GM23338 (cell line): ENCODE measurements around the gene IGSF22. TPM values are rescaled to one million over a fixed set of nuclear protein-coding genes. Genes with fewer than 3 reads are reported as not detected.

Experiments
- ATAC-seq: fragments of 200-7000 bp; cut with Tn5 transposase; 3 replicates; pipeline ENCODE4 v1.9.1; 2020
- DNase-seq: peaks from one replicate; pipeline ENCODE4 v3.0.0-alpha.2; 2015; ENCODE audit warnings: low spot score
- H2AFZ ChIP-seq: fragments of 200-600 bp; sonication (generic); 2 replicates; pipeline ENCODE4 v1.8.0; 2016; ENCODE audit warnings: antibody characterized with exemption, mild to moderate bottlenecking, moderate library complexity
- H3F3A ChIP-seq: fragments of 200-600 bp; sonication (generic); replicated peaks from 2 replicates; pipeline ENCODE4 v1.8.0; 2017; ENCODE audit warnings: antibody characterized with exemption, mixed run types, low read depth
- H3K27ac ChIP-seq: fragments of 200-600 bp; sonication (generic); 2 replicates; pipeline ENCODE4 v1.6.1; 2016; ENCODE audit warnings: low read depth
- H3K27me3 ChIP-seq: fragments of 200-600 bp; sonication (generic); 2 replicates; pipeline ENCODE4 v1.8.0; 2016; ENCODE audit warnings: mild to moderate bottlenecking, mixed run types, moderate library complexity; ENCODE audit not compliant: insufficient read depth
- H3K36me3 ChIP-seq: fragments of 200-600 bp; sonication (generic); 2 replicates; pipeline ENCODE4 v1.8.0; 2016; ENCODE audit warnings: mild to moderate bottlenecking; ENCODE audit not compliant: insufficient read depth
- H3K4me1 ChIP-seq: fragments of 200-600 bp; sonication (generic); 2 replicates; pipeline ENCODE4 v1.8.0; 2016; ENCODE audit warnings: mild to moderate bottlenecking, moderate library complexity; ENCODE audit not compliant: insufficient read depth
- H3K4me2 ChIP-seq: fragments of 200-600 bp; sonication (generic); 2 replicates; pipeline ENCODE4 v1.7.1; 2017; ENCODE audit warnings: mixed run types
- H3K4me3 ChIP-seq: fragments of 200-600 bp; sonication (generic); 2 replicates; pipeline ENCODE4 v1.6.1; 2016; ENCODE audit warnings: mixed run types
- H3K79me2 ChIP-seq: fragments of 200-600 bp; sonication (generic); replicated peaks from 2 replicates; pipeline ENCODE4 v1.8.0; 2017; ENCODE audit warnings: mild to moderate bottlenecking; ENCODE audit not compliant: insufficient read depth
- H3K9me2 ChIP-seq: fragments of 200-600 bp; sonication (generic); 2 replicates; pipeline ENCODE4 v1.8.0; 2017; ENCODE audit not compliant: insufficient read depth
- H4K20me1 ChIP-seq: fragments of 200-600 bp; sonication (generic); replicated peaks from 2 replicates; pipeline ENCODE4 v1.8.0; 2017; ENCODE audit warnings: mild to moderate bottlenecking; ENCODE audit not compliant: insufficient read depth
- H3K27ac Mint-ChIP-seq: 2 replicates; pipeline ENCODE4 v1.8.0; 2020; ENCODE audit warnings: inconsistent platforms, mild to moderate bottlenecking, moderate library complexity, mixed read lengths
- H3K27me3 Mint-ChIP-seq: 3 replicates; pipeline ENCODE4 v1.8.0; 2022; ENCODE audit warnings: low read depth, mild to moderate bottlenecking, moderate library complexity, mixed read lengths, inconsistent platforms; ENCODE audit not compliant: insufficient read depth, poor library complexity
- H3K36me3 Mint-ChIP-seq: 3 replicates; pipeline ENCODE4 v1.8.0; 2021; ENCODE audit warnings: low read depth, mild to moderate bottlenecking, inconsistent platforms, moderate library complexity, mixed read lengths
- H3K4me1 Mint-ChIP-seq: 3 replicates; pipeline ENCODE4 v1.8.0; 2020; ENCODE audit warnings: mild to moderate bottlenecking, inconsistent platforms, mixed read lengths
- H3K4me3 Mint-ChIP-seq: 3 replicates; pipeline ENCODE4 v1.8.0; 2021; ENCODE audit warnings: moderate library complexity, mild to moderate bottlenecking, inconsistent platforms, mixed read lengths
- H3K9me3 Mint-ChIP-seq: 3 replicates; pipeline ENCODE4 v1.8.0; 2020; ENCODE audit warnings: moderate library complexity, mild to moderate bottlenecking, inconsistent platforms, mixed read lengths
- CREB1 ChIP-seq: fragments of 250-450 bp; sonication (Bioruptor Pico); IDR thresholded peaks from 2 replicates; pipeline ENCODE4 v1.5.0; 2020; ENCODE audit warnings: low read depth, mild to moderate bottlenecking, moderate library complexity
- EZH2 ChIP-seq: fragments of 200-600 bp; sonication (generic); IDR thresholded peaks from one replicate; pipeline ENCODE4 v1.8.0; 2017; ENCODE audit warnings: antibody characterized with exemption, mild to moderate bottlenecking, low read depth; ENCODE audit not compliant: unreplicated experiment
- EZH2phosphoT487 ChIP-seq: fragments of 200-600 bp; sonication (generic); IDR thresholded peaks from one replicate; pipeline ENCODE4 v1.8.1; 2018; ENCODE audit warnings: antibody characterized with exemption; ENCODE audit not compliant: unreplicated experiment
- POLR2AphosphoS5 ChIP-seq: IDR thresholded peaks from 2 replicates; pipeline ENCODE4 v1.6.1; 2016; ENCODE audit warnings: antibody characterized with exemption, low read depth
- STAT1 ChIP-seq: IDR thresholded peaks from one replicate; pipeline ENCODE4 v1.6.1; 2016; ENCODE audit warnings: antibody characterized with exemption; ENCODE audit not compliant: unreplicated experiment
- ZNF114 ChIP-seq: fragments of 250-450 bp; sonication (Bioruptor Pico); IDR thresholded peaks from 2 replicates; pipeline ENCODE4 v1.5.0; 2020; ENCODE audit warnings: mild to moderate bottlenecking, moderate library complexity
- ZNF331 ChIP-seq: fragments of 250-450 bp; sonication (Bioruptor Pico); IDR thresholded peaks from 2 replicates; pipeline ENCODE4 v1.5.0; 2020; ENCODE audit warnings: low read depth, mild to moderate bottlenecking, moderate library complexity
- polyA plus RNA-seq: library from polyadenylated mRNA; unstranded; fragments of >200 nt; fragmentation: Nextera tagmentation; extraction: Ambion mirVana; gene quantifications from 2 replicates; pipeline ENCODE4 v1.2.1, GENCODE V29; 2016
- total RNA-seq: library from RNA; depleted of rRNA; stranded (reverse); fragments of >200 nt; shearing (Covaris generic); gene quantifications from 2 replicates; pipeline ENCODE4 v1.2.3, GENCODE V29; 2014
- TF ChIP-seq, protein P1 (sequence below): fragments of 250-450 bp; sonication (Bioruptor Pico); IDR thresholded peaks from 2 replicates; pipeline ENCODE4 v1.5.0; 2020; ENCODE audit warnings: mild to moderate bottlenecking, moderate library complexity
- TF ChIP-seq, protein P2 (sequence below), 2 experiments: fragments of 200-600 bp in 1 of 2; sonication (generic) in 1 of 2; conservative IDR thresholded peaks; 2 replicates each; pipeline versions ENCODE4 v1.5.1 to v1.6.1; 2016 to 2017; ENCODE audit warnings: antibody characterized with exemption in 2 of 2, low read depth in 2 of 2, mild to moderate bottlenecking in 2 of 2, moderate library complexity in 1 of 2
- TF ChIP-seq, protein P3 (sequence below): IDR thresholded peaks from 2 replicates; pipeline ENCODE4 v1.6.1; 2016; ENCODE audit warnings: antibody characterized with exemption

Gene IGSF22
- total and polyA plus RNA-seq, 2 experiments from 2014 or later = 0.37 TPM; not detected in 1

DNA sequence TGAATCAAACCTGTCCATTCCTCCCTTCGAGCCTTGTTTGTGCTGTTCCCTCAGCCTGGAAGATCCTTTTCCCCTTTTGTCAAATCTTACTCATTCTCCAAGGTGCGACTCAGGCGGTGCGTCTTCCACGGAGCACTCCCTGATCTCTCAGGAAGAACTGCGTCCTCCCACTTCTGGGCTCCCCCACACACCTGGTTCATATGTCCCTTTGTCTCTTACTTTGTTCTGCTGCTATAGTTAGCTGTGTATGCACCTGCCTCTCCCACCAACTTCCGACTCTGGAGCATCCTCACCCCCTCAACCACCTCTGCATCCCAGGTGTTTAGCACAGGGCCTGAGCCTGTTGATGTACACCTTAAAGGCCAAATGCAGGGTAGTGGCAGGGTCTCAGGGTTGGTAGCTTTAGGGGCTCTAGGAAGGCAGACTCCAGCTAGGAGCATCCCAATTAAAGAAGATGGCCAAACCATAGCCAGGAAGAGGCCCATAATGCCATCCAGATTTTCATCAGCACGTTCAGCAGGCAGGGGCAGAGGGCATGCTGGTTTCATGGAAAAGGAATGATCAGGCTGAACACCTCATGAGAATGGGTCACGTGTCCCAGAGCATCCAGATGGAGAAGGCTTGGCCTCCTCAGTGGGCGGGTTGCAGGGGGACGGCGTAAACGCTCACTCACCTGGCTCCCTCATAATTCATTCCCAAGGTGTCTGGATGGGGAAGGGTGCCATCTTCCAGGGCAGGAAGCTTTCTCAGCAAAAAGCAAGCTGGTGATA, 45.5 kb upstream of the IGSF22 start:
- Mint-ChIP-seq H3K4me1 (peaks cover 46% of the 10 kb centered on the region), H3K9me3 (no peaks in the 10 kb centered on the region), H3K27me3 (peaks cover 14% of the 10 kb centered on the region), H3K4me3 (no peak overlapping the region), H3K36me3 (peaks cover 2% of the 10 kb centered on the region; the same call in 1 of the 3 replicates), H3K27ac (no peak overlapping the region)
- DNase-seq (no peak), ATAC-seq (no peak)
- Histone ChIP-seq H4K20me1 (no peaks in the 10 kb centered on the region), H3K4me3 (no peak overlapping the region), H3K9me2 (no peaks in the 10 kb centered on the region), H3K36me3 (no peaks in the 10 kb centered on the region), H3K4me2 (no peak overlapping the region), H3K27me3 (no peaks in the 10 kb centered on the region), H3K79me2 (no peaks in the 10 kb centered on the region), H3K27ac (no peak overlapping the region), H2AFZ (no peak overlapping the region), H3F3A (no peaks in the 10 kb centered on the region), H3K4me1 (peaks cover 27% of the 10 kb centered on the region)
- TF ChIP-seq EZH2 (no peak), ZNF114 (no peak), STAT1 (no peak), ZNF331 (CRISPR knock-in tag) (no peak), CREB1 (CRISPR knock-in tag) (no peak), POLR2AphosphoS5 (no peak), EZH2phosphoT487 (no peak)
- TF ChIP-seq, protein P1, sequence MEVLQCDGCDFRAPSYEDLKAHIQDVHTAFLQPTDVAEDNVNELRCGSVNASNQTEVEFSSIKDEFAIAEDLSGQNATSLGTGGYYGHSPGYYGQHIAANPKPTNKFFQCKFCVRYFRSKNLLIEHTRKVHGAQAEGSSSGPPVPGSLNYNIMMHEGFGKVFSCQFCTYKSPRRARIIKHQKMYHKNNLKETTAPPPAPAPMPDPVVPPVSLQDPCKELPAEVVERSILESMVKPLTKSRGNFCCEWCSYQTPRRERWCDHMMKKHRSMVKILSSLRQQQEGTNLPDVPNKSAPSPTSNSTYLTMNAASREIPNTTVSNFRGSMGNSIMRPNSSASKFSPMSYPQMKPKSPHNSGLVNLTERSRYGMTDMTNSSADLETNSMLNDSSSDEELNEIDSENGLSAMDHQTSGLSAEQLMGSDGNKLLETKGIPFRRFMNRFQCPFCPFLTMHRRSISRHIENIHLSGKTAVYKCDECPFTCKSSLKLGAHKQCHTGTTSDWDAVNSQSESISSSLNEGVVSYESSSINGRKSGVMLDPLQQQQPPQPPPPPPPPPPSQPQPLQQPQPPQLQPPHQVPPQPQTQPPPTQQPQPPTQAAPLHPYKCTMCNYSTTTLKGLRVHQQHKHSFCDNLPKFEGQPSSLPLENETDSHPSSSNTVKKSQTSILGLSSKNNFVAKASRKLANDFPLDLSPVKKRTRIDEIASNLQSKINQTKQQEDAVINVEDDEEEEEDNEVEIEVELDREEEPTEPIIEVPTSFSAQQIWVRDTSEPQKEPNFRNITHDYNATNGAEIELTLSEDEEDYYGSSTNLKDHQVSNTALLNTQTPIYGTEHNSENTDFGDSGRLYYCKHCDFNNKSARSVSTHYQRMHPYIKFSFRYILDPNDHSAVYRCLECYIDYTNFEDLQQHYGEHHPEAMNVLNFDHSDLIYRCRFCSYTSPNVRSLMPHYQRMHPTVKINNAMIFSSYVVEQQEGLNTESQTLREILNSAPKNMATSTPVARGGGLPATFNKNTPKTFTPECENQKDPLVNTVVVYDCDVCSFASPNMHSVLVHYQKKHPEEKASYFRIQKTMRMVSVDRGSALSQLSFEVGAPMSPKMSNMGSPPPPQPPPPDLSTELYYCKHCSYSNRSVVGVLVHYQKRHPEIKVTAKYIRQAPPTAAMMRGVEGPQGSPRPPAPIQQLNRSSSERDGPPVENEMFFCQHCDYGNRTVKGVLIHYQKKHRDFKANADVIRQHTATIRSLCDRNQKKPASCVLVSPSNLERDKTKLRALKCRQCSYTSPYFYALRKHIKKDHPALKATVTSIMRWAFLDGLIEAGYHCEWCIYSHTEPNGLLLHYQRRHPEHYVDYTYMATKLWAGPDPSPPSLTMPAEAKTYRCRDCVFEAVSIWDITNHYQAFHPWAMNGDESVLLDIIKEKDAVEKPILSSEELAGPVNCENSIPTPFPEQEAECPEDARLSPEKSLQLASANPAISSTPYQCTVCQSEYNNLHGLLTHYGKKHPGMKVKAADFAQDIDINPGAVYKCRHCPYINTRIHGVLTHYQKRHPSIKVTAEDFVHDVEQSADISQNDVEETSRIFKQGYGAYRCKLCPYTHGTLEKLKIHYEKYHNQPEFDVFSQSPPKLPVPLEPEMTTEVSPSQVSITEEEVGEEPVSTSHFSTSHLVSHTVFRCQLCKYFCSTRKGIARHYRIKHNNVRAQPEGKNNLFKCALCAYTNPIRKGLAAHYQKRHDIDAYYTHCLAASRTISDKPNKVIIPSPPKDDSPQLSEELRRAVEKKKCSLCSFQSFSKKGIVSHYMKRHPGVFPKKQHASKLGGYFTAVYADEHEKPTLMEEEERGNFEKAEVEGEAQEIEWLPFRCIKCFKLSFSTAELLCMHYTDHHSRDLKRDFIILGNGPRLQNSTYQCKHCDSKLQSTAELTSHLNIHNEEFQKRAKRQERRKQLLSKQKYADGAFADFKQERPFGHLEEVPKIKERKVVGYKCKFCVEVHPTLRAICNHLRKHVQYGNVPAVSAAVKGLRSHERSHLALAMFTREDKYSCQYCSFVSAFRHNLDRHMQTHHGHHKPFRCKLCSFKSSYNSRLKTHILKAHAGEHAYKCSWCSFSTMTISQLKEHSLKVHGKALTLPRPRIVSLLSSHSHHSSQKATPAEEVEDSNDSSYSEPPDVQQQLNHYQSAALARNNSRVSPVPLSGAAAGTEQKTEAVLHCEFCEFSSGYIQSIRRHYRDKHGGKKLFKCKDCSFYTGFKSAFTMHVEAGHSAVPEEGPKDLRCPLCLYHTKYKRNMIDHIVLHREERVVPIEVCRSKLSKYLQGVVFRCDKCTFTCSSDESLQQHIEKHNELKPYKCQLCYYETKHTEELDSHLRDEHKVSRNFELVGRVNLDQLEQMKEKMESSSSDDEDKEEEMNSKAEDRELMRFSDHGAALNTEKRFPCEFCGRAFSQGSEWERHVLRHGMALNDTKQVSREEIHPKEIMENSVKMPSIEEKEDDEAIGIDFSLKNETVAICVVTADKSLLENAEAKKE (CRISPR knock-in tag) = no peak
- TF ChIP-seq, protein P2, sequence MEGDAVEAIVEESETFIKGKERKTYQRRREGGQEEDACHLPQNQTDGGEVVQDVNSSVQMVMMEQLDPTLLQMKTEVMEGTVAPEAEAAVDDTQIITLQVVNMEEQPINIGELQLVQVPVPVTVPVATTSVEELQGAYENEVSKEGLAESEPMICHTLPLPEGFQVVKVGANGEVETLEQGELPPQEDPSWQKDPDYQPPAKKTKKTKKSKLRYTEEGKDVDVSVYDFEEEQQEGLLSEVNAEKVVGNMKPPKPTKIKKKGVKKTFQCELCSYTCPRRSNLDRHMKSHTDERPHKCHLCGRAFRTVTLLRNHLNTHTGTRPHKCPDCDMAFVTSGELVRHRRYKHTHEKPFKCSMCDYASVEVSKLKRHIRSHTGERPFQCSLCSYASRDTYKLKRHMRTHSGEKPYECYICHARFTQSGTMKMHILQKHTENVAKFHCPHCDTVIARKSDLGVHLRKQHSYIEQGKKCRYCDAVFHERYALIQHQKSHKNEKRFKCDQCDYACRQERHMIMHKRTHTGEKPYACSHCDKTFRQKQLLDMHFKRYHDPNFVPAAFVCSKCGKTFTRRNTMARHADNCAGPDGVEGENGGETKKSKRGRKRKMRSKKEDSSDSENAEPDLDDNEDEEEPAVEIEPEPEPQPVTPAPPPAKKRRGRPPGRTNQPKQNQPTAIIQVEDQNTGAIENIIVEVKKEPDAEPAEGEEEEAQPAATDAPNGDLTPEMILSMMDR (conservative IDR thresholded peaks at IDR 0.05; ENCODE audit: low read depth in 2 of 2) = no peak
- TF ChIP-seq, protein P3, sequence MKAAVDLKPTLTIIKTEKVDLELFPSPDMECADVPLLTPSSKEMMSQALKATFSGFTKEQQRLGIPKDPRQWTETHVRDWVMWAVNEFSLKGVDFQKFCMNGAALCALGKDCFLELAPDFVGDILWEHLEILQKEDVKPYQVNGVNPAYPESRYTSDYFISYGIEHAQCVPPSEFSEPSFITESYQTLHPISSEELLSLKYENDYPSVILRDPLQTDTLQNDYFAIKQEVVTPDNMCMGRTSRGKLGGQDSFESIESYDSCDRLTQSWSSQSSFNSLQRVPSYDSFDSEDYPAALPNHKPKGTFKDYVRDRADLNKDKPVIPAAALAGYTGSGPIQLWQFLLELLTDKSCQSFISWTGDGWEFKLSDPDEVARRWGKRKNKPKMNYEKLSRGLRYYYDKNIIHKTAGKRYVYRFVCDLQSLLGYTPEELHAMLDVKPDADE = no peak
